Measurements from ENCODE around the gene DPP9.
A peak's percentile ranks its signal among the peaks of the same experiment; 100 is the strongest.
"Not testable (repeated sequence)": the region's sequence is repeated elsewhere in the genome, so short reads cannot be mapped to it uniquely, and the experiment has no call there.

Gene DPP9

GRCh38 chr19:4689403-4689802 lies 34.2 kb downstream of the DPP9 start:
- no peak for DNase-seq (ENCODE audit: low read depth in 2 of 3, low spot score in 1 of 3)

GRCh38 chr19:4688587-4688986 lies 35.1 kb downstream of the DPP9 start:
- no peak for DNase-seq (ENCODE audit: low read depth in 2 of 3, low spot score in 1 of 3)

- DNase-seq (ENCODE audit: low read depth in 2 of 3, low spot score in 1 of 3) = no peak
Measured at GRCh38 chr19:4687396-4687795, 36.2 kb downstream of the DPP9 start.

- DNase-seq (ENCODE audit: low read depth in 2 of 3, low spot score in 1 of 3) = no peak
Measured at GRCh38 chr19:4686700-4687099, 36.9 kb downstream of the DPP9 start.

GRCh38 chr19:4684312-4685095 lies 39.1 kb downstream of the DPP9 start:
- no peak for DNase-seq (ENCODE audit: low read depth in 2 of 3, low spot score in 1 of 3)

- DNase-seq (ENCODE audit: low read depth in 2 of 3, low spot score in 1 of 3) = no peak
Measured at GRCh38 chr19:4682417-4683200, 41.0 kb downstream of the DPP9 start.

- not testable (repeated sequence) for DNase-seq (ENCODE audit: low read depth in 2 of 3, low spot score in 1 of 3)
Measured at GRCh38 chr19:4680021-4680420, 43.6 kb downstream of the DPP9 start.

- DNase-seq (ENCODE audit: low read depth in 2 of 3, low spot score in 1 of 3) = no peak
Measured at GRCh38 chr19:4678881-4679790, 44.5 kb downstream of the DPP9 start.

- peak in 2 of 3 donors; percentile 10 to 11 for DNase-seq (ENCODE audit: low read depth in 2 of 3, low spot score in 1 of 3)
Measured at GRCh38 chr19:4676955-4677731, 46.5 kb downstream of the DPP9 start.

GRCh38 chr19:4675346-4675745 lies 48.3 kb downstream of the DPP9 start:
- DNase-seq (ENCODE audit: low read depth in 2 of 3, low spot score in 1 of 3) = no peak

- no peak for DNase-seq (ENCODE audit: low read depth in 2 of 3, low spot score in 1 of 3)
Measured at GRCh38 chr19:4673726-4674125, 49.9 kb downstream of the DPP9 start.

- no peak for DNase-seq (ENCODE audit: low read depth in 2 of 3, low spot score in 1 of 3)
Measured at GRCh38 chr19:4673216-4673615, 50.4 kb downstream of the DPP9 start.

GRCh38 chr19:4671185-4671851 lies 52.3 kb downstream of the DPP9 start:
- DNase-seq (ENCODE audit: low read depth in 2 of 3, low spot score in 1 of 3) = no peak

GRCh38 chr19:4669723-4670480 lies 53.7 kb downstream of the DPP9 start, which contains the start of gene MYDGF:
Gene MYDGF (minus strand): TSS chr19:4670342. CDS start chr19:4670334, 8 bp downstream.
- peak; percentile 88 to 95 (median 89) for DNase-seq (ENCODE audit: low read depth in 2 of 3, low spot score in 1 of 3)

GRCh38 chr19:4664642-4665041 lies 59.0 kb downstream of the DPP9 start:
- no peak for DNase-seq (ENCODE audit: low read depth in 2 of 3, low spot score in 1 of 3)

- no peak for DNase-seq (ENCODE audit: low read depth in 2 of 3, low spot score in 1 of 3)
Measured at GRCh38 chr19:4662812-4663211, 60.8 kb downstream of the DPP9 start.

GRCh38 chr19:4662020-4662695 lies 61.5 kb downstream of the DPP9 start:
- DNase-seq (ENCODE audit: low read depth in 2 of 3, low spot score in 1 of 3) = no peak

- no peak for DNase-seq (ENCODE audit: low read depth in 2 of 3, low spot score in 1 of 3)
Measured at GRCh38 chr19:4660993-4661392, 62.6 kb downstream of the DPP9 start.

All from stimulated activated CD4-positive, alpha-beta T cell treated with anti-CD3 and anti-CD28 coated beads, Interleukin-12 subunit alpha, Interleukin-12 subunit beta, amount 100 ng/mL, for 48 hours (primary cell).